Adrenal gland (tissue), 5 donors: ENCODE results near the gene VRK1.

Source experiments
- POLR2A ChIP-seq, 2 donors: fragments of 450-650 bp; IDR thresholded peaks; one replicate each; pipeline ENCODE4 v1.6.1; 2017; ENCODE audit warnings: antibody characterized with exemption in 2 of 2, mild to moderate bottlenecking in 2 of 2, moderate library complexity in 1 of 2
- TF ChIP-seq, protein P1 (sequence below), 6 experiments: fragments of 450-650 bp in 4 of 6; fragments of 200-600 bp in 2 of 6; sonication (generic) in 1 of 6; IDR thresholded peaks; 1 replicate in 5 of 6; 2 replicates in 1 of 6; pipeline versions ENCODE4 v1.5.1 to v1.8.0; 2016 to 2021; ENCODE audit warnings: antibody characterized with exemption in 6 of 6, mild to moderate bottlenecking in 2 of 6, moderate library complexity in 1 of 6
- donor health status: DM: no; HTN: no; CAD: no.

DNA sequence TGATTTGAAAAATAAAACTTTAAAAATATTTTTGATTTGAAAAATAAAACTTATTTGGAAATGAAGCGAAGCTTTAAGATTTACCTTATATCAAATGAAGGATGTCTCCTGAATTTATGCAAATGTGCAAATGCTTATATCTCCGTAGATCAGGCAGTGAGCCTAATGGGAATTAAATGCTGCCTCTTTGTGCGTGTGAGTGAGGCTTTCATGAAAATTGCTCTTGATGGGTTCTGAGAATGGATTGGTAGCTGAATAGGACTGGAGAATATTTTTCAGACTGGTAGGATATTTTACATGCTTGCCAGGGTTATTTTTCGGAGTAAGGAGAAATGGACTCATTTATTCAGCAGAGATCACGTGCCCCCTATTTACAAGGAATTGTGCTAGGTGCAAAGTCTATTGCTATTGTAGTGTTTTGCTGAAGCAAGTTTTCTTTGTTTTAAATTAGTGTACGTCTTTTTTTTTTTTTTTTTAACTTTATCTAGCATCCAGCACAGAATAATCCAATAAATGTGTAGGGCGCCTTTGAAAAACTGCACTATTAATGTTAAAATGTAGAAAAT lies 2.4 kb downstream of the VRK1 start:
- TF ChIP-seq, protein P1, sequence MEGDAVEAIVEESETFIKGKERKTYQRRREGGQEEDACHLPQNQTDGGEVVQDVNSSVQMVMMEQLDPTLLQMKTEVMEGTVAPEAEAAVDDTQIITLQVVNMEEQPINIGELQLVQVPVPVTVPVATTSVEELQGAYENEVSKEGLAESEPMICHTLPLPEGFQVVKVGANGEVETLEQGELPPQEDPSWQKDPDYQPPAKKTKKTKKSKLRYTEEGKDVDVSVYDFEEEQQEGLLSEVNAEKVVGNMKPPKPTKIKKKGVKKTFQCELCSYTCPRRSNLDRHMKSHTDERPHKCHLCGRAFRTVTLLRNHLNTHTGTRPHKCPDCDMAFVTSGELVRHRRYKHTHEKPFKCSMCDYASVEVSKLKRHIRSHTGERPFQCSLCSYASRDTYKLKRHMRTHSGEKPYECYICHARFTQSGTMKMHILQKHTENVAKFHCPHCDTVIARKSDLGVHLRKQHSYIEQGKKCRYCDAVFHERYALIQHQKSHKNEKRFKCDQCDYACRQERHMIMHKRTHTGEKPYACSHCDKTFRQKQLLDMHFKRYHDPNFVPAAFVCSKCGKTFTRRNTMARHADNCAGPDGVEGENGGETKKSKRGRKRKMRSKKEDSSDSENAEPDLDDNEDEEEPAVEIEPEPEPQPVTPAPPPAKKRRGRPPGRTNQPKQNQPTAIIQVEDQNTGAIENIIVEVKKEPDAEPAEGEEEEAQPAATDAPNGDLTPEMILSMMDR (IDR thresholded peaks at IDR 0.05): no peak
- no peak for TF ChIP-seq POLR2A (IDR thresholded peaks at IDR 0.05)
